Endodermal cell (in vitro differentiated cells): ENCODE data around the gene NLGN1. TPM values are rescaled to one million over a fixed set of nuclear protein-coding genes. Genes with fewer than 3 reads are reported as not detected.

Experiments used
- DNase-seq: peaks from one replicate; pipeline ENCODE4 v3.0.0-alpha.2; 2017
- H3K27ac ChIP-seq: 2 replicates; pipeline ENCODE4 v1.5.1; 2013; ENCODE audit warnings: mild to moderate bottlenecking, low read depth, low read length, moderate library complexity
- H3K27me3 ChIP-seq: 2 replicates; pipeline ENCODE4 v1.6.1; 2013; ENCODE audit warnings: mild to moderate bottlenecking, low read length, moderate library complexity; ENCODE audit not compliant: insufficient read depth, control insufficient read depth, poor library complexity, severe bottlenecking
- H3K36me3 ChIP-seq: 2 replicates; pipeline ENCODE4 v1.7.0; 2013; ENCODE audit warnings: mild to moderate bottlenecking, low read length, moderate library complexity; ENCODE audit not compliant: control insufficient read depth, insufficient read depth
- H3K4me1 ChIP-seq: one replicate; pipeline ENCODE4 v1.7.0; 2013; ENCODE audit warnings: low read length; ENCODE audit not compliant: control insufficient read depth, insufficient read depth
- H3K4me3 ChIP-seq: 2 replicates; pipeline ENCODE4 v1.5.1; 2013; ENCODE audit warnings: mild to moderate bottlenecking, low read length, moderate library complexity
- H3K9ac ChIP-seq: 2 replicates; pipeline ENCODE4 v1.6.1; 2013; ENCODE audit warnings: mild to moderate bottlenecking, low read length, moderate library complexity; ENCODE audit not compliant: poor library complexity, severe bottlenecking; ENCODE audit errors: extremely low read depth
- H3K9me3 ChIP-seq: 2 replicates; pipeline ENCODE4 v1.6.1; 2013; ENCODE audit warnings: mild to moderate bottlenecking, low read length, moderate library complexity; ENCODE audit not compliant: control insufficient read depth
- H3K27ac Mint-ChIP-seq: 2 replicates; pipeline ENCODE4 v1.8.0; 2020; ENCODE audit warnings: mixed read lengths
- H3K27me3 Mint-ChIP-seq: 2 replicates; pipeline ENCODE4 v1.8.0; 2021; ENCODE audit warnings: mild to moderate bottlenecking, mixed read lengths; ENCODE audit not compliant: insufficient read depth
- H3K36me3 Mint-ChIP-seq: 2 replicates; pipeline ENCODE4 v1.8.0; 2020; ENCODE audit warnings: low read depth, mixed read lengths
- H3K4me1 Mint-ChIP-seq: 2 replicates; pipeline ENCODE4 v1.8.0; 2020; ENCODE audit warnings: mixed read lengths
- H3K4me3 Mint-ChIP-seq: 2 replicates; pipeline ENCODE4 v1.8.0; 2020; ENCODE audit warnings: mild to moderate bottlenecking, moderate library complexity, mixed read lengths
- H3K9me3 Mint-ChIP-seq: 2 replicates; pipeline ENCODE4 v1.8.0; 2020; ENCODE audit warnings: mild to moderate bottlenecking, mixed read lengths
- CTCF ChIP-seq: fragments of 200-600 bp; sonication (generic); conservative IDR thresholded peaks from 2 replicates; pipeline ENCODE4 v1.5.0; 2021; ENCODE audit warnings: antibody characterized with exemption, mild to moderate bottlenecking
- WGBS, 2 experiments: methylation state at CpG; one replicate each; pipeline versions ENCODE4 v1.1.5 to v1.1.7; 2013; ENCODE audit warnings: missing lambda C conversion rate in 2 of 2, mixed read lengths in 1 of 2; ENCODE audit not compliant: insufficient coverage in 1 of 2, insufficient read length in 1 of 2; 5-methylcytosine and 5-hydroxymethylcytosine counted together
- total RNA-seq, 2 donors: library from RNA; stranded (reverse); fragmentation: NEBNext Ultra II Directional in 1 of 2; extraction: Animal tissue kit (Norgen Biotek cat#: 25700) in 1 of 2; gene quantifications; 2 replicates in 1 of 2; 3 replicates in 1 of 2; pipeline ENCODE4 v1.2.1, GENCODE V29; 2021

NLGN1 gene
- total RNA-seq, 2 donors from 2014 or later = 3.4 to 14.3 TPM

- H3K9me3 ChIP-seq = no peaks in the 10 kb centered on the region
- no peaks in the 10 kb centered on the region for H3K9me3 Mint-ChIP-seq
- peak overlapping the region; percentile 2 for H3K27ac Mint-ChIP-seq
- 74 to 78% methylated on average over 1 to 2 of the region's 2 CpGs for WGBS, 2 experiments
- H3K9ac ChIP-seq = no peak overlapping the region
- H3K27me3 Mint-ChIP-seq = no peaks in the 10 kb centered on the region
- no peaks in the 10 kb centered on the region for H3K27me3 ChIP-seq
- no peaks in the 10 kb centered on the region for H3K4me1 ChIP-seq
- no peak overlapping the region for H3K27ac ChIP-seq
- H3K4me1 Mint-ChIP-seq = peaks cover 19% of the 10 kb centered on the region
- no peak for DNase-seq
- H3K36me3 Mint-ChIP-seq = no peaks in the 10 kb centered on the region
- no peaks in the 10 kb centered on the region for H3K36me3 ChIP-seq
- no peak for TF ChIP-seq CTCF
- no peak overlapping the region for H3K4me3 Mint-ChIP-seq
- no peak overlapping the region for H3K4me3 ChIP-seq
Observed at GRCh38 chr3:173793963-173794362, 396.4 kb downstream of the NLGN1 start.

- no peak for DNase-seq
- H3K27ac ChIP-seq = no peak overlapping the region
- TF ChIP-seq CTCF = no peak
- Mint-ChIP-seq H3K27ac (no peak overlapping the region), H3K4me1 (peaks cover 26% of the 10 kb centered on the region), H3K27me3 (no peaks in the 10 kb centered on the region), H3K4me3 (no peak overlapping the region), H3K9me3 (no peaks in the 10 kb centered on the region), H3K36me3 (no peaks in the 10 kb centered on the region)
- no peaks in the 10 kb centered on the region for H3K36me3 ChIP-seq
- no peak overlapping the region for H3K9ac ChIP-seq
- H3K4me1 ChIP-seq = no peaks in the 10 kb centered on the region
- WGBS, 2 experiments = 100% methylated on average over 1 of the region's 1 CpG
- H3K9me3 ChIP-seq = no peaks in the 10 kb centered on the region
- no peak overlapping the region for H3K4me3 ChIP-seq
- H3K27me3 ChIP-seq = no peaks in the 10 kb centered on the region
Observed at GRCh38 chr3:173796405-173796804, 398.9 kb downstream of the NLGN1 start.

- no peak overlapping the region for H3K27ac ChIP-seq
- DNase-seq = no peak
- Mint-ChIP-seq H3K4me3 (no peak overlapping the region), H3K36me3 (no peaks in the 10 kb centered on the region), H3K4me1 (peaks cover 26% of the 10 kb centered on the region), H3K27ac (peak overlapping the region; percentile 35), H3K27me3 (no peaks in the 10 kb centered on the region), H3K9me3 (no peaks in the 10 kb centered on the region)
- no peaks in the 10 kb centered on the region for H3K9me3 ChIP-seq
- no peaks in the 10 kb centered on the region for H3K4me1 ChIP-seq
- H3K27me3 ChIP-seq = no peaks in the 10 kb centered on the region
- no peak overlapping the region for H3K9ac ChIP-seq
- H3K4me3 ChIP-seq = no peak overlapping the region
- no peak for TF ChIP-seq CTCF
- WGBS, 2 experiments = 78 to 86% methylated on average over 2 to 3 of the region's 3 CpGs
- no peaks in the 10 kb centered on the region for H3K36me3 ChIP-seq
Observed at GRCh38 chr3:173796890-173797289, 399.3 kb downstream of the NLGN1 start.
